ENCODE data around the gene ATG2B.
A peak's percentile ranks its signal among the peaks of the same experiment; 100 is the strongest.
"Not testable (repeated sequence)": the region's sequence is repeated elsewhere in the genome, so short reads cannot be mapped to it uniquely, and the experiment has no call there.

ATG2B gene

DNA sequence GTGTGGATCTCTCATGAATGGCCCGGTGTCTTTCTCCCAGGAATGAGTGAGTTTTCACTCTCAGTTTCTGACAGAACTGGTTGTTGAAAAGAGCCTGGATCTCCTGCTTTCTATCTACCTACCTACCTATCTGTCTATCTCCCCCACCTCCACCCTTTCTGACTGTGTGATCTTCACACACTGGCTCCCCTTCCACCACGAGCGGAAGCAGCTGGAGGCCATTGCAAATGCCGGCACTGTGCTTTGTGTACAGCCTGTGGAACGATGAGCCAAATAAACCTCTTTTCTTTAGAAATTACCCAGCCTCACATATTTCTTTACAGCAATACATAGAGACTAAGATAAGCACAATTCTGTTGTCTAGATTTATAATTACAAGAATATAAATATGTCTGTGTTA is 7.4 kb upstream of the ATG2B start:
- no peak for DNase-seq (ENCODE audit: low read depth)

DNA sequence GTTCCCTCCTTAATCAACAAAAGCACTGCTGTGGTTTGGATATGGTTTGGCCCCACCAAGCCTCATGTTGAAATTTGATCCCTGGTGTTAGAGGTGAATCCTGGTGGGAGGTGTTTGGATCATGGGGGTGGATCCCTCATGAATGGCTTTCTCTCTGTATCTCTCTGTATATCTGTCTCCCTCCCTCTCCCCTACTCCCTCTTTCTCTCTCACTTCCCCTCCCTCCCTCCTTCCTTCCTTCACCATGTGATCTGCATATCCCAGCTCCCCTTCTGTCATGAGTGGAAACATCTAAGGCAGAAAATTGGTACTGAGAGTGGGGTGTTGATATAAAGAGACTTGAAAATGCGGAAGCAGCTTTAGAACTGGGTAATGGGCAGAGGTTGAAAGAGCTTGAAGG is 5.4 kb upstream of the ATG2B start:
- no peak for DNase-seq (ENCODE audit: low read depth)

DNA sequence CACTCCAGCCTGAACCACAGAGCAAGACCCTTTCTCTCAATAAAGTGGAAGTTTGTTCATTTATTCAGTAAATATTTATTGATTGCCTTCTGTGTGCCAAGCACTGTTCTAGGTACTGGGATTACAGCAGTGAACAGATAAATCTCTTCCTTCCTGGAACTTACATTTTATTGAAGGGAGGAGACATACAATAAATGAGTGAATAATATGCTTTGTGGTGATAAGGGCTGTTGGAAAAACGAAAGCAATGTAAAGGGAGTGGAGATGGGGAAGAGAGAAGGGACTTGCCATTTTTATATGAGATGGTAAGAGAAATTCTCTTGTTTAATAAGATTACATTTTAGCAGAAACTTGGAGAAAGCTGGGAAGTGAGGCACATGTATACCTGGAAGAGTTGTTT is 1.8 kb upstream of the ATG2B start:
- no peak for DNase-seq (ENCODE audit: low read depth)

DNA sequence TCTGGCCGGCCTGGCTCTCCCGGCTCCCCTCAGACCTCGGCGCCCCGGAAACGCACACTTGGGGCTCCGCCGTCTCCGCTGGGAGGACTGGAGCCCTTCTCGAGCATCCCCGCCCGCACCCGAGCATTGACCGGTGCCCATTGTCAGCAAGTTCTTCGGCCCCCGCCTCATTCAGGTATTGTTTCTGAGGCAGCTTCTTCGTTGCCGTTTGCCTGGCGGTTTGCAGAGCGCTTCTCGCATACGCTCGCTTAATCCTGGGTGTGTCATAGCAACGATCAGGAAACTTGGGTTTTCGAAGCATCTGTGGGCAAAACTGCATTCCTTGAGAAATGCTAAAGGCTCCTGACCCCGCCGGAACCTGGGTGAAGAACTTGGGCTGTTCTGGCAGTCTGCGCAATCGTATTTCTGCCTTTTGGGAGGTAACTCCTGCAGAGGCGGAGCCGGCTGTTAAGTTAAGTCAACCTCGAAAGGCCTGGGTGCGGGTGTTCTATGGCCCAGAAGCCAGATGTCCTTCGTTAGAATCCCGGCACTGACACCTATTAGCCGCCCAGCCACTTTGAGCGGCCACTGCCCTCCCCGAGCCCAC is 703 bp upstream of the ATG2B start:
- DNase-seq (ENCODE audit: low read depth) = peak; percentile 8

DNA sequence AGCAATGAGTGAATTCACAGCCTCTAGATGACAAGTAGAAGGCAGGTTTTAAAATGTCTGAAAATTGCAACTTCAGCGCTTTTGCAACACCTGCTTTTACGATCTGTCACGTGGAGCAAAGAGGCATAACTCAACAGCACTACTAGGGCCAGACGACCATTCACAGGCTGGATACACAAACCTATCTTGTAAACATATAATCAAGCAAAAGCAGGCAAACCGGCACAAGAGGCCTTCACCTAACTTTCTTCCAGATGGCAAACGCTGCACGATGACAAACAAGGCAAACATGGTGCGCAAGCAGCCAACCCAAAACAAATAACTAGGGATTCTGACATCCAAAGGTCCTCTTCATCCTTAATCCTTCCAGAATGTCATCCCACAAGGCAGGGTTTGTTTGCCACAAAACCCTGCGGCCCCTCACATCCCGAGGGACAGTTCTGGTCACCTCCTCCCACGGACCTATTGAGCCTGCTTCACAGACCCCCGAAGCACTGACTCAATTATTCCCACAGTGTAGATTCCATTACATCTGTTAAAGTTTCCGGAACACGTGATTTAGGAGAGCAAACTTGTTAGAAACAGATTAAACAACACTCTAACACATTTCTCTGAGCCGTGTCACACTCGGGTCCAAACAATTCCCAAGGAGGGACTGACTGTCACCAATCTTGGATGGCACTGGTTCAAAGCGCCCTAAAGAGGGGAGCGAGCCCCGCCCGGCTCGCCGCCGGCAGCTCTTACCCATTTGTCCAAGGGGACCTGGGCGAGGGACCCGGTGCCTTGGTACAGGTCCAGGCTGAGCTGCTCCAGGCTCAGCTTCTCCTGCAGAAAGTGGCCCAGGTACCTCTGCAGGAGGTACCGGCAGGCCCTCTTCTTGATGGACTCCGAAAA is 823 bp downstream of the ATG2B start:
- peak; percentile 5 for DNase-seq (ENCODE audit: low read depth)

DNA sequence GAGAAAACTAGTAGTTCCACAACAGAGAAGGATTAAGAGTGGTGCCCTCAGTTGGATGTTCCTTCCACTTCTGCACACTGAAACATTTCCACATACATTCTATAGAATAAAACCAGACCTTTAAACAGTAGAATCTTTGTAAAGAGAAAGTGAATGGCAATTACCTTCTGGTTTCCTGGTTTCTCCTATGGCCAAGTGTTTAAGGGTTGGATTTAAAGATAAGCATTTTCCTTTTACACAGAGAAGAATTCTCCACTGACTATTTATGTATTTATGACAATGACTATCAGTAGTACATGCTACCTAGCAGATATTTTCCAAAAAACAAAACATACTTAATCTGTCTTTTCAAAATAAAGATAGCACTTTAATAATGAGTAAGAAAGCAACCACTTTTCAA is 3.2 kb downstream of the ATG2B start:
- no peak for DNase-seq (ENCODE audit: low read depth)

DNA sequence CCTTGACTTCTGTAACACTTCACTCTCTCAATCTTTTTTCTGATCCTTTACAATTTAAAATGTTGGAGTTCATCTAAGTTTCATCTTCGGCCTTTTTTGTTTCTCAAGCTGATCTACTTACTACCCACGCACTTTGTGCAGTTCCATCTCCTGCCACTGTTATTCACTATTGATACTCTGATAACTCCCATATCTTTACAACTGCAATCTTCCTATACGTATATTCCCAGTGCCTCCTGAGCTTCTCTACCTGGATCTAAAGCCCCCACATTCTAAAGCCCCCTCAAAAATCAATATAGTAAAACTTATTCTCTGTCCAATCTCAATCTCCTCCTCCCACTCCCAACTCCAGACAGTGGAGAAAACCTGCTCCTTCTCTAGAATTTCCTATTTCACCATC is 5.9 kb downstream of the ATG2B start:
- no peak for DNase-seq (ENCODE audit: low read depth)

DNA sequence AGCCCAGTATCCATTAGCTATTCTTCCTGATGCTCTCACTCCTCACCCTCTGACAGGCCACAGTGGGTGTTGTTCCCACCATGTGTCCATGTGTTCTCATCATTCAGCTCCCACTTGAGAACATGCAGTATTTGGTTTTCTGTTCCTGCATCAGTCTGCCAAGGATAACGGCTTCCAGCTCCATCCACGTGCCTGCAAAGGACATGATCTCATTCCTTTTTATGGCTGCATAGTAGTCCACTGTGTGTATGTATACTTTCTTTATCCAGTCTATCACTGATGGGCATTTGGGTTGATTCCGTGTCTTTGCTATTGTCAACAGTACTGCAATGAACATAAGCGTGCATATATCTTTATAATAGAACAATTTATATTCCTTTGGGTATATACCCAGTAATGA is 8.9 kb downstream of the ATG2B start:
- DNase-seq (ENCODE audit: low read depth) = no peak

DNA sequence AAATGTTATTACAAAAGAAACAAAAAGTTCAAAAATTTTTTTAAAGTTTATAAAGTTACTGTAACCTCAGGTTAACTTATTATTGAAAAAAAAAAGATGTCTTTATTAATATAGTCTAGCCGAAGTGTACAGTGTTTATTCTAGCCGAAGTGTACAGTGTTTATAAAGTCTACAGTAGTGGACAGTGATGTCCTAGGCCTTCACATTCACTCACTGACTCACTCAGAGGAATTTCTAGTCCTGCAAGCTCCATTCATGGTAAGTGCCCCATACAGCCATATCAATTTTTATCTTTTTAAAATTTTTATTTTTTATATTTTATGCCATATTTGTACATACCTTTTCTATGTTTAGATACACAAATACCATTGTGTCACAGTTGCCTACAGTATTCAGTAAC is 10.4 kb downstream of the ATG2B start:
- no peak for DNase-seq (ENCODE audit: low read depth)

DNA sequence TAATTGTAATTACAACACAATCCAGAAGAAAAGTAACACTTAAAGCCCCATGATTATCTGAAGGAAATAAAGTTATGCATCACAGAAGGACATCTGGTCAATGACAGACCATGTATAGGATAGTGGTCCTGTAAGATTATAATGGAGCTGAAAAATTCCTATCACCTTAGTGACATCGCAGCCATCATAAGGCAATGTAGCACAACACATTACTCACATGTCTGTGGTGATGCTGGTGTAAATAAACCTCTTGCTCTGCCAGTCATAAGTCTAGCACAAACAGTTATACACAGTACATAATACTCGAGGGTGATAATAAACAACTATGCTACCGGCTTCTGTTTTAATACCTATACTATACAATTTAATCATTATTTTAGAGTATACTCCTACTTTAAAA is 11.2 kb downstream of the ATG2B start:
- no peak for DNase-seq (ENCODE audit: low read depth)

DNA sequence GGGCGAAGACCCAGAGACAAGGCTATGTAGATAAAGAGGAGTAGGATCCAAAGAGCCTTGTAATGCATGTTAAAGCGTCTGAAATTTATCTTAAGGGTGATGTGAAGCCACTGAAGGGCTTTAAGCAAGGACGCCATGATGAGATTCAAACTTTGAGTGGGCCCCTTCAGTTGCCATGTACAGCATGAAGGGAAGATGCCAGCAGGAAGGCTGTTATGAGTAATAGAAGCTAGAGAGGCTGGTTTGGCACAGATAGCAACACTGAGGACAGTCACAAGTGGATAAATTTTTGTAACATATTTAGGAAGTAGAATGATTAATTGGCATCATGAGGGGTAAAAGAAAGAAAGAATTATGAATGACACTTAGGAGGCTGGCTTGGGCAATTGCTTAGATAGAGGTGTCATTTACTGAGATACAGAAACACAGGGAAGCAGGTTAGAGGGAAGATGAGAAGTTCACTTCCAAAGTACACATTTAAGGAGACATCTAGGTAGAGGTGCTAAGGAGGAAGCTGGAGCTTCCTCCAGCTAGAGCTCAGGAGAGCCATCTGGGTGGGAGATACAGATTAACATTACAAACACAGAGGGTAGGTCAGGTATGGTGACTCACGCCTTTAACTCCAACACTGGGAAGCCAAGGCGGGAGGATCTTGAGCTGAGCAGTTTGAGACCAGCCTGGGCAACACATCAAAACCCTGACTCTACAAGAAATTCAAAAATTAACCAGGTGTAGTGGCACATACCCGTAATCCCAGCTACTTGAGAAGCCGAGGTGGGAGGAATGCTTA is 13.7 kb downstream of the ATG2B start:
- DNase-seq (ENCODE audit: low read depth) = no peak

DNA sequence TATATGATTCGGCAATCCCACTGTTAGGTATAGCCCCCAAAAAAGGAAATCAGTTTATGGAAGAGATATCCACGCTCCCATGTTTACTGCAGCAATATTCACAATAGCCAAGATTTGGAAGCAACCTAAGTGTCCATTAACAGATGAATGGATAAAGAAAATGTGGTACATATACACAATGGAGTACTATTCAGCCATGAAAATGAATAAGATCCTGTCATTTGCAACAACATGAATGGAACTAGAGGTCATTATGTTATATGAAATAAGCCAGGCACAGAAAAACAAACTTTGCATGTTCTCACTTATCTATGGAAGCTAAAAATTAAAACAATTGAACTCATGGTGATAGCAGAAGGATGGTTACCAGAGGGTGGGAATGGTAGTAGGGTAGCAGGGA is 15.2 kb downstream of the ATG2B start:
- DNase-seq (ENCODE audit: low read depth) = not testable (repeated sequence)

DNA sequence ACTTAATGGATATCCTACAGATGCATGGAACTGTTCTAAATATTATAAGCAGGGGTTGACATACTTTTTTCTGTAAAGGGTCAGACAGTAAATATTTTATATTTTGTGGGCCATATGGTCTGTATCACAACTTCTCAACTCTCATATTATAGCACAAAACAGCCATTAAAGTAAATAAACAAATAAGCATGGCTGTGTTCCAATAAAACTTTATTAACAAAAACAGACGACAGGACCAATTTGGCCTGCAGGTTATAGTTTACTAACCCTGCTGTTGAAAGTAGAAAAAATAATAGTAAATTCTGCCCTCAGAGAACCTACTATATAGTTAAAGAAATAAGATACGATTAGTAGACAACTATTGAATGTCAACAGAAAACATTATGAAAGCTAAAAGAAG is 17.5 kb downstream of the ATG2B start:
- DNase-seq (ENCODE audit: low read depth) = no peak

DNA sequence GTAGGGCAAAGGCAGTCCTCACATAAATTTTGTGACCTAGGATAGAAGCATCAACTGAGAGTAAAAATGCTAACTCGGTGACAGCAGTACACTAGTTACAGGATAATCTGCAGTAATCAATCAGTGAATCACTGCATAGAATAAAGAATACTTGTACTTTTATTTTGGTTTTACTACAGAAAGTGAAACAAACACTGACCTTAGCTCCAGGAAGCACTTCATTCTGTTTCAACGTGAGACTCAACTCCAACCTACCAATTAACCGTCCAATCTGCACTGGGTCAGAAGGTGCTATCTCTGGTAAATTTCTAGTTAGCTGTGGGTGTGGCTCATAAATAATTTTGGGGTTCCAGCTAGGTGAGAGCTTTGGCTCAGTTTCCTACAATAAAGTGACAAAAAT is 21.8 kb downstream of the ATG2B start:
- DNase-seq (ENCODE audit: low read depth) = no peak

DNA sequence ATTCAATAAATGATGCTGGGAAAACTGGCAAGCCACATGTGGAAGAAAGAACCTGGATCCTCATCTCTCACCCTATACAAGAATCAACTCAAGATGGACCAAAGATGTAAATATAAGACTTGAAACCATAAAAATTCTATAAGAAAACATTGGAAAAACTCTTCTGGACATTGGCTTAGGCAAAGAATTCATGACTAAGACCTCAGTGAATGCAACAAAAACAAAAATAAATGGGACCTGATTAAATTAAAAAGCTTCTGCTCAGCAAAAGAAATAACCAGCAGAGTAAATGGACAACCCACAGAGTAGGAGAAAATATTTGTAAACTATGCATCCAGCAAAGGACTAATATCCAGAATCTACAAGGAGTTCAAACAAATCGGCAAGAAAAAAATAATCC is 24.6 kb downstream of the ATG2B start:
- no peak for DNase-seq (ENCODE audit: low read depth)

DNA sequence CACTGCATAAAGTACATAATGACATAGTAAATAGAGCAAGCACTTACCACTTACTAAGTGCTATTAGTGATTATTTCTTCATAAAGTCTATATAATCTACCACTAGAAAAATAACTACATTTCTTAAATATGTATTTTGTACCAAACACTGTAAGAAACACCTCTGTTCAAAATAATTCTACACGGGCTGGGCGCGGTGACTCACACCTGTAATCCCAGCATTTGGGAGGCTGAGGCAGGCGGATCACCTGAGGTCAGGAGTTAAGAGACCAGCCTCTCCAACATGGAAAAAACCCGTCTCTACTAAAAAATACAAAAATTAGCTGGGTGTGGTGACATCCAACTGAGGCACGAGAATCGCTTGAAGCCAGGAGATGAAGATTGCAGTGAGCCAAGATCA is 38.9 kb downstream of the ATG2B start:
- no peak for DNase-seq (ENCODE audit: low read depth)

DNA sequence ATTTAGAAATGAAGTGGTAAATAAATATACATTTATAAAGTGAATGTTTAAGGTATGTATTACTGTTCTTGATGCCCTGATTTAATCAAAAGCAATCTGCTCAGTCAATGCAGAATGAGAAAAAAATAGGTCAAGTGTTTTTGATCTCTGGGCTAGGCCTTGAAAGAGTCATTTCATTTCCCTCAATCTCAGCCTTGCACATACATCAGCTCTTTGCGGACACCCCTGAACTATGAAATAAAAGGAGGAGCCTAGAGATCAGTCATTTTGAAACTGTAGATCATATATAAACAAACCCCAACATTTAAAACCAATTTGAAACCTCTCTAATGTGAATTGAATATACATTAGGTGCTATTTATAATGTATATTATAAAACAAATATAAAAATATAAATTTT is 42.5 kb downstream of the ATG2B start:
- no peak for DNase-seq (ENCODE audit: low read depth)

DNA sequence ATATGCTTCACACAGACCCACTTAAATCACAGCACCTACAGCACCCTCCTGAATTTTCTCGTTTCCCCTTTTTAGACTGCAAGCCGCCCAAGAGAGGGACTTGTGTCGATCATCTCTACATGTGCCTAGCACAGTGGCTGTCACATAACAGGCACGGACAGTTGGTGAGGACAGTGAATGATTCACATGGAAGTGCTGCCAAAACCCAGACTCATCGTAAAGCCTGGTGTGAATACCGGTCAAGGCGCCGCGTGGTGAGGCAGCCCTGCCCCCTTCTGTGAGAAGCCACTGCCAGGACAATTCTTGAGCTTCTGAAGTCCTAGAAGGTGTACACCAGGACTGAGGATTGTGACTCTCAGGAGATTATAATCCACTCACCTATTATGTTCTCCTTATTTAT is 44.3 kb downstream of the ATG2B start:
- no peak for DNase-seq (ENCODE audit: low read depth)

DNA sequence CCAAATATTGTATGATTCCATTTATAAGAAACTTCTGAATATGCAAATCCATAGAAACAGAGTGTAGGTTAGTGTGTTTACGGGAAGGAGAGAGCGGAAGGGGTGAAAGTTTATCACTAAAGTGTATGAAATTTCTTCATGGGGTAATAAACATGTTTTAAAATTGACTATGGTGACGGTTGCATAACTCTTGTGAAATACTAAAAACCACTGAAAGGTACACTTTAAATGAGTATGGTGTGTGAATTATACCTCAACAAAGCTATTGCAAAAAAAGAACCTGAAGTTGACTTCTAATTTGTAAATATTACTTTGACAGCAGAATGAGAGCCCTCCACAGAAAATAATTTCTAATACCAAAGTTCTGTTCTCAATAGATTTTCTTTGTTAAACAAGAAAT is 47.1 kb downstream of the ATG2B start:
- DNase-seq (ENCODE audit: low read depth) = no peak

DNA sequence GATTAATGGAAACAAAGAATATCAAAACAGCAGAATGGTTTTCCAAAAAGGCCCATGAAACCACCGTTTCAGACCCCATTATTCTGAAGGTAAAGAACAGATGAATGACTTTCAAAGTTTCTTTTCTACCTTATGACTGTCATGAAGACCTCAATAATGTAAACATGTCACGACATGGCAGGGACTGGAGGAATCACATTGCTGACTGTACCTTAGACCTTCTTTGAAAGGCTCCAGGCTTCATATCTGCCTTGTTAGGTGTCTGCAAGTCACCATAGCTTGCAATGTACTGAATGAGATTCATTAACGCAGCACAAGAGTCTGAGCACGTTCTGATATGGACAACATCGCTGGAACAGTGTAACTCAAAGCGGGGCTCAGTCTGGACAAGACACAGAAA is 52.2 kb downstream of the ATG2B start:
- DNase-seq (ENCODE audit: low read depth) = no peak

DNA sequence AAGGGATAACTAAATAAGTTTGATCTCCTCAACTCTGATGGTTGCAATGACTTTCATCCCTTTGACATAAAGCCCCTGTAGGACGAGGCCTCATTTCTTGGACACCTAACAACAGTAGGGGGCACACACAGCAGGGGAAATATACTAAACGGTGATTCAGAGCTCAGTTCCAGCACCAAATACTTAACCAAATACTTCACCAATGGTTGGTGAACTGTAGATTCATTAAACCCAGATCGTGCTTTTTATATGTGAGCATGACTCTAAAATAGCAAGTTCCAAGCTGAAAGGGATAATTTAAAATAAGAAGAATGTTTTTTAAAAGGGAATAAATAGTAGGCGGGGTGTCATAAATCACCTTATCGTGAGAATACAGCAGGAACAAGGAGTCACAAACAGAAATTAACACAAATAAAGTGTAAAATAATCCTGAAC is 53.2 kb downstream of the ATG2B start:
- no peak for DNase-seq (ENCODE audit: low read depth)

DNA sequence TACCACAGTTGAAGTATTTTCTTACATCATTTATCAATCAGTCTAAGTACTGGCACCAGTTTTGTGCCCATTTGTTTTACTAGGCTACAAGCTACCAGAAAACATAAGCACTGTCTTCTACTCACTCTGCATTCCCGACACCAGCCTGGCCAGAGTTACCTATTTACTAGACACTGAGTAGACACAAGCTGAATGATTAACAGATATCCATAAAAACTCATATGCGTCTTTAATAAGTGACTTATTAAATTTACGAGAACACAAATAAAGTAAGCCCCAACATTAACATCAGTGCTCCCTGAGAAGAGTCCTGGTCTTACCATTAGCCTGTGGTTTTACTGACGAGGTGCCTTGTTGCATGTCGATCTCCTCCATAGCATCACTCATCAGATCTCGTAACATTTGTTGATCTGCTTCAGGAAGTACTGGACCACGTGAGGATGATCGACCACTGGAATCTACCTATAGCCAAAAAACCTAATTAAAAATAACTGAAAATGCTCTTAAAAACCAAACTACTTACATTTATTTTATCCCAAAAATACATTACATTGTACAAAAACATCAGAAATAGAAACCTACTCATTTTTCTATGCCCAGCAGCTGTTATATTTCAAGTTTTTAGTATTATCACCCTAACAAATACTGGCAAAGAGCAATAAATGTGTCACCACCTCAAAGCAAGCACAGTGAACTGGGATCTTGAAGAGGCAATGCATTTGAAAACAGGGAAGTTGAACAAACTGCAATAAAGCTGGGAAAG is 53.8 kb downstream of the ATG2B start:
- no peak for DNase-seq (ENCODE audit: low read depth)

Measured in stimulated activated CD8-positive, alpha-beta memory T cell treated with anti-CD3 and anti-CD28 coated beads, Interleukin-15, amount 100 ng/mL, for 24 hours (primary cell).